HG03354 (cell line): Measurements from ENCODE around the gene GRAP2.
"Not testable (repeated sequence)": the region's sequence is repeated elsewhere in the genome, so short reads cannot be mapped to it uniquely, and the experiment has no call there.

Experiments used
- ATAC-seq: cut with Tn5 transposase; IDR thresholded peaks from one replicate; pipeline ENCODE4 v1.9.1; 2021; ENCODE audit warnings: mild to moderate bottlenecking; ENCODE audit not compliant: unreplicated experiment, poor library complexity, severe bottlenecking

The GRAP2 gene

DNA sequence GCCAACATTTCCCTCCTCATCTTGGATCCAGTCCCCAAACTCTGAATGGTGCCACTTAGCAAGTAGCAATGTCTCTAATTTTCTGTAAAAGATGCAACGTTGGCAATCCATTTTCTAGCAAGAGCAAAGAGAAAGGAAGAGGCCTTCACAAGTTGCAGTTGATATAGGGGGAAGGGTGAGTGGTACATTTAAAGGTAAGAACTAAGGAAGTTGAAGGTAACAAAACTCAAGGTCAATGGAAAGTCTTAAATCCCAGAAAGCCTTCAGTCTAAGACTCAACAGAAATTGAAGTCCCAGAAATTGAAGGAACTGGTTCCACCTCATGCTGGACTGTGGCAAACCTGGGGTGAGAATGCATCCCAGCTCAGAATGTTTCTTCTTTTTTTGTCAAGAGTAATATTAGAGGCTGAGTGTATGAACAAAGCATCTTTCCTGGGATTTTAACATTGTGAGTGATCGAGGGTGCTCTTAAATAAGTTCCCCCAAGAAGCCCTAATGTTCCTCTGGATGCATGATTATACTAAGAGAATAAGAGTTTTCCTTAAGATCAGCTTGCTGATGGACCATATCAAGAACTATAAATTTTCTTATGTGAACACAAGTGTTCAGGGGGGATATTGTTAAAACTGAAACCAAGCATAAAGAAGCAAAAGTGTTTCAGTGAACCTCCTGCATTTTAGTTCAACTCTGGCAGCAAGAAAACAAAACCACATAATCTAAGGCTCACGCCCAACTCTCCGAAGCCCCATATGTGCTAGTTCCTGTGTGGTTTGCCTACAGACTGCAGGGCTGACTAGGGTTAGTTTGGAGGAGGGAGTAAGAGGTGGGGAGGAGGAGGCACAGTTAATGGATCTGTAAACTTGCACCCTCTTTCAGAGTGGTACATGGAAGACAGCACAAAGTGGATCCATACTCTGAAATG lies at the start of gene GRAP2:
GRAP2 (plus strand) TSS at position 779 of the 922 bp plus-strand sequence. CDS start 46,023 bp downstream, outside the sequence.
- ATAC-seq = no peak

DNA sequence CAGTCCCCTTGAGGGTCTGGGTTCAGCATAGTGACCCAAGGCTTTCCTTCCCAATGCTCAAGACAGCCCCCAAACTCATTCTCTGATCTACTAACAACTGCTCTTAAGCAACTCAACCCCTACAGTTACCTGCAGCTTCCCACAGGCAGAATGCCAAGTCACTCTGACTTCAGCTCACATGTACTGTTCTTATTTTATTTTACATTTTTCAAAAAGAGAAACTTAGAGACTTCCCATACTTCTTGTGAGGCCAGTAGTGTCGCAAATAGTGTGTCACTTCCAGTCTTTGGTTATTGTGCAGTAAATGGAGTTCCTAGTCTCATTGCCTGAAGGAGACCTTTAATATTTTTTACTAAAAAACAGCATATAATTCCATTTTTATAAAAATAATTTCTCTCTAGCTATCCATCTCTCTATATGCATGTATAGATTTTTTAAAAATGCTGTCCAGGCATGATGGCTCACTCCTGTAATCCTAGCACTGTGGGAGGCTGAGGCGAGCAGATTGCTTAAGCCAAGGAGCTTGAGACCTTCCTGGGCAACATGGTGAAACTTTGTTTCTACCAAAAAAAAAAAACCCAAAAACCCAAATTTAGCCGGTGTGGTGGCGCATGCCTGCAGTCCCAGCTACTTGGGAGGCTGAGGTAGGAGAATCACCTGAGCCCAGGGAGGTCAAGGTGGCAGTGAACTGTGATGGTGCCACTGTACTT lies 49.1 kb upstream of the GRAP2 start:
- no peak for ATAC-seq

DNA sequence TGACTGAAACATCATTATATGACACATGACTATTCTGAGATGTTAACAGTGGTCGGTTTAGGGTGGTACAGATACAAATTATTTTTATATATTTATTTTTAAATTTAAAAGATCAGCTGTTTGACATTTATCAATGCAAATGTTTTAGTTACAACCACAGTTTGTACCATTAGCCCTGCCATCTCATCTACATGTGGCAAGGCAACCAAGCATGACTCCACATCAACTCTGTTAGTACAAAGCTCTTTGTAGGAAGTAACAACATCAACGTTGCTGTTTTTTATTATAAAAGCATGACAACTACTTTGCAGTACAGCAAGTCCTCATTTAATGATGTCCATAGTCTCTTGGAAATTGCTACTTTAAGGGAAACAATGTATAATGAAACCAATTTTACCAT lies 48.1 kb upstream of the GRAP2 start:
- no peak for ATAC-seq

DNA sequence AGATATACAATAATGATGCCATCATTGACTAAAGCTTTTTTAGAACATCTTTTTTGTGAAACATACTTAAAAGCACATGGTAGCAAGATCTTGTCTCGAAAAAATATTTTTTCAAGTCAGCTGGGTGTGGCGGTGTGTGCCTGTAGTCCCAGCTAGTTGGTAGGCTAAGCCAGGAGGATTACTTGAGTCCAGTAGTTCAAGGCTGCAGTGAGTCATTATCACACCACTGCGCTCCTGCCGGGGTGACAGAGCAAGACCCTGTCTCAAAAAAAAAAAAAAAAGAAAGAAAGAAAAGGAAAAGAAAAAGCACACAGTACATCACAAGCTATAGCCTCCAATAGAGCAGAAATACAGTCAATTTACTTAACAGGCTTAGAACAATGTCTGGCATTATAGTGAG lies 44.3 kb upstream of the GRAP2 start:
- no peak for ATAC-seq

DNA sequence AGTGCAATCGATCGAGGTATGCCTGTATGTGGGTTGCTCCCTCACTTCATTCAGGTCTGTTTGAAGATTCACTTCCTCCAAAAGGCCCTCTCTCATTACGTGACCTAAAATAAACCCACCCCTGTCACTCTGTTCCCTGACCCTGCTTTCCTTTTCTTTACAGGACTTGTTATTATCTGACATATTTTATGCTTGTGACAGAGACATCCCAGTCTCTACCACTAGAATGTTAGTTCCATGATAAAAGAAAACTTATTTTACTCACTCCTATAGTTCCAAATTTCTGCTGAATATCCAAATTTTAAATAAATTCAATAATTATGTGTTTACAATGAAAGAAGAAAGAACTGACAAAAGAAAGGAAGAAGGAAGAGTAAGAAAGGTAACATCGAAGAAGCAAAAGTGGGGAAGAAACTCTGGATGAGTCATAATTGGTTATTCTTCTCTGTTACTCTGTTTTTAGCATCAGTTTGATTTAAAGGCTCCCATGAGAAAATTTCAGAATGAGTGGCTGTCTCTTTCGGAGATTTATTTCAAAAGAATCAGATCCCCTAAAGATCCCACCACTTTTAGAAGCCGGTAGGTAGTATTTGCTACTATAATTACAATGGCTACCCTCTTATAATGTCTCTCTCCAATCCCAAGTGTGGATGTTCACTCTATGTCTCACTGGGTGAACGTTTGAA lies 40.8 kb upstream of the GRAP2 start:
- no peak for ATAC-seq

DNA sequence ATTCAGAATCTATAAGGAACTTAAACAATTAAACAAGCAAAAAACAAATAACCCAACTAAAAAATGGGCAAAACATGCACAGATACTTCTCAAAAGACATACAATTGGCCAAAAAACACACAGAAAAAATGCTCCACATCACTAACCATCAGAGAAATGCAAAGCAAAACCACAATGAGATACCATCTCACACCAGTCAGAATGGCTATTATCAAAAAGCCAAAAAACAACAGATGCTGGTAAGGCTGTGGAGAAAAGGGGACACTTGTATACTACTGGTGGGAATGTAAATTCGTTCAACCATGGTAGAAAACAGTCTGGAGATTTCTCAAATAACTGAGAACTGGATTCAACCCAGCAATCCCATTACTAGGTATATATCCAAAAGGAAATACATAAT lies 32.1 kb upstream of the GRAP2 start:
- no peak for ATAC-seq

DNA sequence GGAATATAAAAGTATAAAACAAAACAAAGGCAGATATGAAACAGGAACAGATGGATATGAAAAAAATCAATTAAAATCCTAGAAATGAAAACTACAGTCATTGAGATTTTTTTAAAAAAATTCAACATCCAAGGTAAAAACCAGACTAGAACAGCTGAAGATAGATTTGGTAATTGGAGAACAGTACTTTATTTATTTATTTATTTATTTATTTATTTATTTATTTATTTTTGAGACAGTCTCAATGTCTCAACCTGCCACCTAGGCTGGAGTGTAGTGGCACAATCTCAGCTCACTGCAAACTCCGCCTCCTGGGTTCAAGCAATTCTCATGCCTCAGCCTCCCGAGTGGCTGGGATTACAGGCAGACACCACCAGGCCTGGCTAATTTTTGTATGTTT lies 31.1 kb upstream of the GRAP2 start:
- not testable (repeated sequence) for ATAC-seq

DNA sequence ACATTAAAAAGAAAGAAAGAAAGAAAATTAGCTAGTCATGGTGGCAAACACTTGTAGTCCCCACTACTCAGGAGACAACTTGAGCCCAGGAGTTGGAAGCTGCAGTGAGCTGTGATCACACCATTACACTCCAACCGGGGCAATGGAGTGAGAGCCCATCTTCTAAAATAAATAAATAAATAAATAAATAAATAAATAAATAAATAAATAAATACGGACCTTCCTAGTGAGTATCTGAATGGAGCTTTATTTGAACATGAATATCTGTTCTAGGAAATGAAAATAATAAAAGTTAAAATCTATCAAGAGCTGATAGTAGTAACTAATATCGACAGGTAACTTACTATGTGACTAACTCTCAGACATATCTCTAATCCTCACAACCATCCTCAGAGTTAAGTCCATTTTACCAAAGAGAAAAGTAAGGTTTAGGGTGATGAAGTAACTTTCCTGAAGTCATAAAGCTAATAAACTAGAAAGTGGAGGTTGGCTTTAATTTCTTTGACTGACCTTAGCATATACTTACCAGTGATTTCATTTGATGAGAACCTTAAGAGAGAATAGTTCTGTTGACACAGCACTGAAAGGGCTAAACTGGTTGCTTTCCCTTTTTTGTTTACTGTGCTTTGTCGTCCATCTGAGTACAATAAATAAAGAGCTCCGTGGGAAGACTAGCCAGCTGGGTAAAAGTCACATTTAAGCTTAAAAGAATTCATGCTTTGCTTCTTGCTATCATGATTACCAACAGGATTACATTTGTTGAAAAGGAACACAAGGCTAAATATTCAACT lies 29.7 kb upstream of the GRAP2 start:
- ATAC-seq = no peak

DNA sequence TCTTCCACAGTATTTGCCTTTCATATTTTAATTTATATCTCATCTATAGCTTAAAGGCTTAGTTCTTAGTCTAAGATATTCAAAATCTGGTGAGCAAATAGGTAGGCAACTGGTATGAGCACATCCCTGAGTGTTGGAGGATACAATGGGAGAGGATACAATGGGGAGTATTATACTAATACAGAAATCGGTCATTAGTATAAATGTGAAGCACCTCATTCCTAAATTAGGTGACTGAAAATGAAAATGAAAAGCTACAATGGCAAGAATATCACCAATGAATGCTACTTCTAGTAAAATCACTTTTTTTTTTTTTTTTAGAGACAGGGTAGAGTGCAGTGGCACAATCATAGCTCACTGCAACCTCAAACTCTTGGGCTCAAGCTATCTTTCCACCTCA lies 28.3 kb upstream of the GRAP2 start:
- no peak for ATAC-seq

DNA sequence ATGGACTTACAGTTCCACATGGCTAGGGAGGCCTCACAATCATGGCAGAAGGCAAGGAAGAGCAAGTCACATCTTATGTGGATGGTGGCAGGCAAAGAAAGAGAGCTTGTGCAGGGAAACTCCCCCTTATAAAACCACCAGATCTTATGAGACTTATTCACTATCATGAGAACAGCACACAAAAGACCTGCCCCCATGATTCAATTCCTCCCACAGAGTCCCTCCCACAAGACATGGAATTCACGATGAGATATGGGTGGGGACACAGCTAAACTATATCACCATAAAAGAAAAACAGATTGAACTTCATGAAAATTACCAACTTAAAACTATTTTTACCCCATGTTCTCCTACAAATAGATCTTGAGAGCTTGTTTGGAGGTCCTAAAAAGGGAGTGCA lies 26.9 kb upstream of the GRAP2 start:
- no peak for ATAC-seq

DNA sequence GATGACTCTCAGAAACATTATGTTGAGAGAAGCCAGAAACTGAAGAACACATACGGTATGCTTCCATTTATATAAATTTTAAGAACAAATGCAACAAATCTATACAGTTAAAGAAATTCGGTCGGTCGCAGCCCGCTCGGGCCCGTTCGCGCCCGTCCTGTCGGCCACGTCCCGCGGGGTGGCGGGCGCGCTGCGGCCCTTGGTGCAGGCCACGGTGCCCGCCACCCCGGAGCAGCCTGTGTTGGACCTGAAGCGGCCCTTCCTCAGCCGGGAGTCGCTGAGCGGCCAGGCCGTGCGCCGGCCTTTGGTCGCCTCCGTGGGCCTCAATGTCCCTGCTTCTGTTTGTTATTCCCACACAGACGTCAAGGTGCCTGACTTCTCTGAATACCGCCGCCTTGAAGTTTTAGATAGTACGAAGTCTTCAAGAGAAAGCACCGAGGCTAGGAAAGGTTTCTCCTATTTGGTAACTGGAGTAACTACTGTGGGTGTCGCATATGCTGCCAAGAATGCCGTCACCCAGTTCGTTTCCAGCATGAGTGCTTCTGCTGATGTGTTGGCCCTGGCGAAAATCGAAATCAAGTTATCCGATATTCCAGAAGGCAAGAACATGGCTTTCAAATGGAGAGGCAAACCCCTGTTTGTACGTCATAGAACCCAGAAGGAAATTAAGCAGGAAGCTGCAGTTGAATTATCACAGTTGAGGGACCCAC lies 25.6 kb upstream of the GRAP2 start:
- ATAC-seq = not testable (repeated sequence)

DNA sequence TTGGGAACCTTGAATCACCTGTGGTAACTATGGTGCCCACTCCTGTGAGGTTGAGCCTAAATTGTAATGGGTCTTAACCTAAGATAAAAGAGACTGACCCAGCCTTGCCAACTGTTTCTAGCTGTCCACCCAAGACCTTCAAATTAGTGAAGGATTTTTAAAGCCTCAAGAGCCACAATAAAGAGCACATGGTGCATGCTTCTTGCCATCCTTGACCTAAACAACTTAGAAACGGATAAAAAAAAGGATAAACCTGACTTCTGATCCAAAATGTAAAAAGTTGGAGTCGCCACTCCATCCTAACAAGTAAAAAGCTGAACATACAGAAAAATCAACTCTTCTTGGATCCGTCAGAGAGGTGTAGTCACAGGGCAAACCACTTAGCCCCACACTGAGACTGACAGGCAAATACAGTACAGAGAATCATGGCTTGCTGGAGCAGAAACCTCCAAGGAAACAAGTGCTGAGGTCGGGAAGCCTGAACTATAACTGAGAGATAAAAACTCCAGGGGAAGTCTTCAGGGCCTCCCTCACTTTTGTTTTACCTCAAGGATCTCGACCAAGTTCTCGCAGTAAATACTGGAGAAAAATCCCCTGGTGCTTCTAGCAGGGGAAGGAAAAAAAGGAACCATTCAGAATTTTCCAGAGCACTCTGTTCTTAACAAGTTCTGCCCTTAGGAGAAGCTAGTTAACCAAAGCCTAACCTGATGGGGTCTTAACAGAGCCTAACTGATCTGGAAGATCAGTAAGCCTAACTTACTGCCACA lies 23.6 kb upstream of the GRAP2 start:
- ATAC-seq = no peak

DNA sequence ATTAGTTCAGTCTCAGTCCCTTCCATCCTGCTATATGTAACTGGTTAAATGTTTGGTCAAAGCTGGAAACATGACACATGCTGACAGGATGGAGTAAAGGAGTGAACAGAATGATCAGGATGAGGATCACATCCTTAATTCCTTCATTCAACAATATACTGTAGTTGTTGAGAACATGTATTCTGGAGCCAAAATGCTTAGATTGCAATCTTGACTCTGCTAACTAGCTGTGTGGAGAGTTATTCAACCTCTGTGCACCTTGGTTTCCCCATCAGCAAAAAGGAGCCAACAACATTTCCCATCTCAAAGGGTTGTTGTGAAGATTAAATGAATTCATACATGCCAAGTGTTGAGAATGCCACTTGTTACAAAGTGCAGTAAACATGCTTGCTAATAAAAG lies 20.2 kb upstream of the GRAP2 start:
- no peak for ATAC-seq

DNA sequence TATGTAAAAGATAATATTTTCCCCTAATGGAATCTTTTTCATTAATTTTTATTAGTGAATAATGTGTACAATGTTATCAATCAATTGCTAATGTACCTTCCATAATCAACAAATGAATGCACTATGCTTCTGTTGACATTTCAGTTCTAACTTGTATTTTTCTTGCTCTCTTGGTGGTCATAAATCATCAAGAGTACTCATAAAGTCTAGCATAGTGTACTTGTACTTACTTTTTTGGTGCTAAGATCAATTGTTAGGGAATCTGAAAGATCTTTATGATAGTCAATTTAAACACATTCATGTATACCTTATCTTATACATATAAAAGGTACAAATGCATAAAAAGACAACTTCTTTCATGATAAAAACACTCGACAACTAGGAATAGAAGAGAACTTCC lies 17.8 kb upstream of the GRAP2 start:
- no peak for ATAC-seq

DNA sequence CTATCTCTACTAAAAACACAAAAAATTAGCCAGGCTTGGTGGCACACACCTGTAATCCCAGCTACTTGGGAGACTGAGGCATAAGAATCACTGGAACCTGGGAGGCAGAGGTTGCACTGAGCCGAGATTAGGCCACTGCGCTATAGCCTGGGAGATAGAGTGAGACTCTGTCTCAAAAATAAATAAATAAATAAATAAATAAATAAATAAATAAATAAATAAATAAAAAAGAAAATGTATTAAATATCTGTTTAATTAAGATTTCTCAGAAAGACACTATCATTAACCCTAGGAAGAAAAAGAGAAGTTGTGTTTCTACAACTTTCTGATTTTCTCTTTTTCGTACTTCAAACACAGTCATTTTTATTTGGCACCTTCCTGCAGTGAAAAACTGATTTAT lies 11.0 kb upstream of the GRAP2 start:
- ATAC-seq = not testable (repeated sequence)

DNA sequence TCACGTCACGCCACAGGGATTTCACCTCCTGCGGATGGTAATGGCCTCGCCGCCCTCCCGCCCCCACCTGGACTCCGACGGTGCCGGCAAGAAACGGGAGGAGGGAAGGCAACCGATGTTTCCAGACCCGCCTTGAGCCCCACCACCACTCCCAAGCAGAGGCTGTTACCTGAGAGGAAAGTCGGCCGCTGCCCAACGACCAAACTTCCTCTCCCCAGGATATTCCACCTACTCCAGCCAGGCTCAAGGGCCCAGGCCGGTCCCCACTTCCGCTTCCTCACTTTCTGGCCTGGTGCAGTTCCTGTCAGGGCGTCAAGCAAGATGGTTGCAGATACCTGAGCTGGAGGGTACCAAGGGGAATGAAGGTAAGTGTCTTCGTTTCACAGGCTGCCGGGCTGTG lies 7.4 kb upstream of the GRAP2 start, which contains the start of gene ENTHD1:
ENTHD1 (minus strand) TSS at position 235 of the 400 bp plus-strand sequence. CDS start 6,012 bp downstream, outside the sequence.
- ATAC-seq = no peak

DNA sequence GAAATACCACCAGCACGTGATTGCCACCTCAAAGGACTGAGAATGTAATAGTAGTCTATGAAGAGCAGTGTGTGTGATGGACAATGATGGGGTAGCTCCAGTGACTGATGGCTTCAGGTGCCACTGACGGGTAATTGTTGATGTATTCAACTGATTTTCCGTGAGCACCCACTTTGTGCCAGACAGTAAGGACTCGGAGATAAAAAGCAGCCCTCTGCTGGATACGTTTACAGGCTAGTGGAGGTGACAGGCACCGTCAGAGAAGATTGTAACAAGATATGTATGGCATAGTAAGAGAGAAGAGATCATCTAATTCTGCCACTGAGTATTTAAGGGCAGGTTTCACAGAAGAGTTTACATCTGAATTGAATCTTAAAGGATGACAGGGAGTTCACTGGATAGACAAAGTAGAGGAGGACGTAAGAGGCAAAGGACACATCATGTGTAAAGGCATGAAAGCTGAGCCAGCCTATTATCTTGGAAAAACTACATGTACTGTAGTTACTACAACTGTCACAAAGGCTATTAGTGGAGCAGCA lies 6.3 kb upstream of the GRAP2 start:
- no peak for ATAC-seq

DNA sequence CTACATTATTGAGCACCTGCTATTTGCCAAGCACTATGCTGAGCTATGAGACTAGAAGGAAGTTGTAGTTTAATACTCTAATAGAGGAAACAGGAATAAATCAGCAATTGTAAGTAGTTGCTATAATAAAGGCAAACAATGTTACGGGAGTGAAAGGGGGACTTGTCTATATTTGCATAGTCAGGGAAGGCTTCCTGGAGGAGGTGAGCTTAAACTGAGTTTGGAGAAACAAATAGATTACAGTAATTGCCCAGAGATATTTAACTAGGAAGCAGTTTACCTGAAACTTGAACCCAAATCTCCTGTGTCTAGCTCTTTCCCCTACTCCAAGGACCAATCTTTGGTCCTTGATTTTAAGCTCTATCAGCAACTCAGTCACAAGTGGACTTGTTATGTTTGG lies 5.2 kb upstream of the GRAP2 start:
- ATAC-seq = no peak
